Stomach (tissue), 4 donors: ENCODE data around the gene VILL.

Source experiments
- POLR2A ChIP-seq, 4 donors: fragments of 450-650 bp; IDR thresholded peaks; one replicate each; pipeline ENCODE4 v1.6.1; 2016; ENCODE audit warnings: antibody characterized with exemption in 4 of 4, control low read depth in 2 of 4, mild to moderate bottlenecking in 1 of 4, moderate library complexity in 1 of 4
- TF ChIP-seq, protein P1 (sequence below), 7 experiments: fragments of 450-650 bp in 4 of 7; fragments of 200-600 bp in 3 of 7; sonication (generic) in 3 of 7; IDR thresholded peaks; one replicate each; pipeline ENCODE4 v1.5.1; 2016 to 2019; ENCODE audit warnings: antibody characterized with exemption in 7 of 7, control low read depth in 2 of 7, mild to moderate bottlenecking in 1 of 7

DNA sequence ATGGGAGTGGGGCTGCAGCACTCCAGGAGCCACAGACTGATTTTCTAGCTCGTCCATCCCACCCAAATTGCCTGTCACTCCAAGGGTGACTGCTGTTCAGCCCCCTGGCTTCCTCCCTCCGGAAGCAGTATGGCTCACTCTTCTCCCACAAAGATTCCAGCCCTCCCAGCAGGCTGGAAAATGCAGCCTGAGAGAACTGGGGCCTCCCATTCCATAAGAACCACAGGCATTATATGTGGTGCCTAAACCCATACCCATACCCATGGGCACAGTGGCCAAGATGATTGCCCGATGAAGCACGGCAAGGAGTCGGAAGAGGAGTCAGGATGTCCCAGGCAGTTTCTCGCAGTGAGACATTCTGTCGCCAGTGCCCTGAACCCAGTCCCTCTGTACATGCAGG lies 6.0 kb upstream of the VILL start:
- no peak for TF ChIP-seq POLR2A (IDR thresholded peaks at IDR 0.05)
- TF ChIP-seq, protein P1, sequence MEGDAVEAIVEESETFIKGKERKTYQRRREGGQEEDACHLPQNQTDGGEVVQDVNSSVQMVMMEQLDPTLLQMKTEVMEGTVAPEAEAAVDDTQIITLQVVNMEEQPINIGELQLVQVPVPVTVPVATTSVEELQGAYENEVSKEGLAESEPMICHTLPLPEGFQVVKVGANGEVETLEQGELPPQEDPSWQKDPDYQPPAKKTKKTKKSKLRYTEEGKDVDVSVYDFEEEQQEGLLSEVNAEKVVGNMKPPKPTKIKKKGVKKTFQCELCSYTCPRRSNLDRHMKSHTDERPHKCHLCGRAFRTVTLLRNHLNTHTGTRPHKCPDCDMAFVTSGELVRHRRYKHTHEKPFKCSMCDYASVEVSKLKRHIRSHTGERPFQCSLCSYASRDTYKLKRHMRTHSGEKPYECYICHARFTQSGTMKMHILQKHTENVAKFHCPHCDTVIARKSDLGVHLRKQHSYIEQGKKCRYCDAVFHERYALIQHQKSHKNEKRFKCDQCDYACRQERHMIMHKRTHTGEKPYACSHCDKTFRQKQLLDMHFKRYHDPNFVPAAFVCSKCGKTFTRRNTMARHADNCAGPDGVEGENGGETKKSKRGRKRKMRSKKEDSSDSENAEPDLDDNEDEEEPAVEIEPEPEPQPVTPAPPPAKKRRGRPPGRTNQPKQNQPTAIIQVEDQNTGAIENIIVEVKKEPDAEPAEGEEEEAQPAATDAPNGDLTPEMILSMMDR (IDR thresholded peaks at IDR 0.05), result no peak
